H9 (cell line): ENCODE data around the gene FFAR1. TPM values are rescaled to one million over a fixed set of nuclear protein-coding genes. Genes with fewer than 3 reads are reported as not detected.

Experiments used
- DNase-seq: peaks from one replicate; pipeline ENCODE4 v3.0.0-alpha.2; 2017
- H2AFZ ChIP-seq: one replicate; pipeline ENCODE4 v1.6.1; 2013; ENCODE audit warnings: mild to moderate bottlenecking, low read length, control low read depth, moderate library complexity
- H2AK5ac ChIP-seq: 2 replicates; pipeline ENCODE4 v1.6.1; 2013; ENCODE audit warnings: low read length, control low read depth, mixed read lengths; ENCODE audit not compliant: insufficient read length
- H2BK120ac ChIP-seq: one replicate; pipeline ENCODE4 v1.6.1; 2013; ENCODE audit warnings: low read depth, mild to moderate bottlenecking, low read length, control low read depth, inconsistent platforms; ENCODE audit not compliant: poor library complexity, severe bottlenecking
- H2BK12ac ChIP-seq: 2 replicates; pipeline ENCODE4 v1.6.1; 2013; ENCODE audit warnings: low read length, control low read depth, mixed read lengths, low read depth; ENCODE audit not compliant: insufficient read length
- H2BK15ac ChIP-seq: 2 replicates; pipeline ENCODE4 v1.6.1; 2013; ENCODE audit warnings: low read depth, low read length, control low read depth
- H2BK20ac ChIP-seq: one replicate; pipeline ENCODE4 v1.6.1; 2013; ENCODE audit warnings: low read depth, mild to moderate bottlenecking, low read length, control low read depth, inconsistent platforms; ENCODE audit not compliant: poor library complexity, severe bottlenecking
- H2BK5ac ChIP-seq: 2 replicates; pipeline ENCODE4 v1.6.1; 2013; ENCODE audit warnings: low read length, control low read depth, mixed read lengths; ENCODE audit not compliant: insufficient read length
- H3K14ac ChIP-seq: 2 replicates; pipeline ENCODE4 v1.6.1; 2013; ENCODE audit warnings: low read length, control low read depth; ENCODE audit not compliant: insufficient read depth
- H3K18ac ChIP-seq: 2 replicates; pipeline ENCODE4 v1.6.1; 2013; ENCODE audit warnings: low read depth, mild to moderate bottlenecking, mixed read lengths, low read length, control low read depth; ENCODE audit not compliant: insufficient read length
- H3K23ac ChIP-seq: 2 replicates; pipeline ENCODE4 v1.6.1; 2013; ENCODE audit warnings: low read length, control low read depth, mixed read lengths, low read depth; ENCODE audit not compliant: insufficient read length
- H3K23me2 ChIP-seq: 2 replicates; pipeline ENCODE4 v1.6.1; 2013; ENCODE audit warnings: low read depth, mild to moderate bottlenecking, mixed read lengths, low read length, control low read depth; ENCODE audit not compliant: insufficient read length, poor library complexity, severe bottlenecking
- H3K27ac ChIP-seq: 2 replicates; pipeline ENCODE4 v1.5.1; 2013; ENCODE audit warnings: low read length, control low read depth, mixed read lengths, low read depth; ENCODE audit not compliant: insufficient read length
- H3K27me3 ChIP-seq: 2 replicates; pipeline ENCODE4 v1.6.1; 2013; ENCODE audit warnings: low read length, control low read depth, inconsistent platforms; ENCODE audit not compliant: insufficient read depth
- H3K4ac ChIP-seq: 2 replicates; pipeline ENCODE4 v1.6.1; 2013; ENCODE audit warnings: low read depth, mild to moderate bottlenecking, control low read depth, inconsistent platforms, low read length, moderate library complexity
- H3K4me1 ChIP-seq: 2 replicates; pipeline ENCODE4 v1.6.1; 2013; ENCODE audit warnings: low read length, control low read depth, inconsistent platforms; ENCODE audit not compliant: insufficient read depth
- H3K4me2 ChIP-seq: 2 replicates; pipeline ENCODE4 v1.6.1; 2013; ENCODE audit warnings: low read length, control low read depth, mixed read lengths; ENCODE audit not compliant: insufficient read length, insufficient read depth
- H3K56ac ChIP-seq: 2 replicates; pipeline ENCODE4 v1.6.1; 2013; ENCODE audit warnings: low read depth, mild to moderate bottlenecking, mixed read lengths, low read length, control low read depth; ENCODE audit not compliant: insufficient read length
- H3K79me1 ChIP-seq: 2 replicates; pipeline ENCODE4 v1.6.1; 2013; ENCODE audit warnings: low read depth, mild to moderate bottlenecking, moderate library complexity, low read length, control low read depth, inconsistent platforms; ENCODE audit not compliant: insufficient read depth, poor library complexity, severe bottlenecking
- H3K79me2 ChIP-seq: 2 replicates; pipeline ENCODE4 v1.6.1; 2013; ENCODE audit warnings: low read length, control low read depth, inconsistent platforms; ENCODE audit not compliant: insufficient read depth
- H3K9ac ChIP-seq: 2 replicates; pipeline ENCODE4 v1.6.1; 2013; ENCODE audit warnings: low read length, control low read depth, mixed read lengths; ENCODE audit not compliant: insufficient read length; ENCODE audit errors: extremely low read depth
- H3K9me3 ChIP-seq: one replicate; pipeline ENCODE4 v1.6.1; 2013; ENCODE audit warnings: low read depth, low read length, inconsistent platforms; ENCODE audit not compliant: control insufficient read depth
- H3T11ph ChIP-seq: one replicate; pipeline ENCODE4 v1.6.1; 2013; ENCODE audit warnings: mild to moderate bottlenecking, low read length, control low read depth, inconsistent platforms
- H4K20me1 ChIP-seq: one replicate; pipeline ENCODE4 v1.6.1; 2013; ENCODE audit not compliant: control insufficient read depth, insufficient read length, insufficient read depth
- H4K5ac ChIP-seq: 2 replicates; pipeline ENCODE4 v1.6.1; 2013; ENCODE audit warnings: low read depth, mild to moderate bottlenecking, mixed read lengths, low read length, control low read depth; ENCODE audit not compliant: insufficient read length
- H4K8ac ChIP-seq: replicated peaks from 2 replicates; pipeline ENCODE4 v1.6.1; 2013; ENCODE audit warnings: low read length, control low read depth, mixed read lengths, low read depth; ENCODE audit not compliant: insufficient read length
- H4K91ac ChIP-seq: 2 replicates; pipeline ENCODE4 v1.6.1; 2013; ENCODE audit warnings: low read depth, mild to moderate bottlenecking, moderate library complexity, mixed read lengths, low read length, control low read depth; ENCODE audit not compliant: insufficient read length
- H3K27ac Mint-ChIP-seq, 3 experiments: 2 replicates in 2 of 3; 3 replicates in 1 of 3; pipeline ENCODE4 v1.8.0; 2020 to 2021; ENCODE audit warnings: mixed read lengths in 3 of 3, mild to moderate bottlenecking in 1 of 3, moderate library complexity in 1 of 3
- H3K27me3 Mint-ChIP-seq: 2 replicates; pipeline ENCODE4 v1.8.0; 2021; ENCODE audit warnings: low read depth, mild to moderate bottlenecking, moderate library complexity, mixed read lengths
- H3K36me3 Mint-ChIP-seq, 3 experiments: 2 replicates in 2 of 3; 3 replicates in 1 of 3; pipeline ENCODE4 v1.8.0; 2020 to 2021; ENCODE audit warnings: low read depth in 3 of 3, mixed read lengths in 3 of 3; ENCODE audit not compliant: insufficient read depth in 1 of 3
- H3K4me1 Mint-ChIP-seq, 2 experiments: 2 replicates each; pipeline ENCODE4 v1.8.0; 2020; ENCODE audit warnings: mixed read lengths in 2 of 2
- H3K4me3 Mint-ChIP-seq, 2 experiments: 2 replicates in 1 of 2; 3 replicates in 1 of 2; pipeline ENCODE4 v1.8.0; 2020 to 2021; ENCODE audit warnings: mild to moderate bottlenecking in 2 of 2, mixed read lengths in 2 of 2, moderate library complexity in 1 of 2
- H3K9me3 Mint-ChIP-seq, 2 experiments: 2 replicates in 1 of 2; 3 replicates in 1 of 2; pipeline ENCODE4 v1.8.0; 2020; ENCODE audit warnings: mild to moderate bottlenecking in 2 of 2, mixed read lengths in 2 of 2, moderate library complexity in 1 of 2
- WGBS: extraction: QIAGEN DNeasy Blood & Tissue Kit; methylation state at CpG from one replicate; pipeline ENCODE4 v1.1.7; 2013; ENCODE audit warnings: missing lambda C conversion rate, low lambda C conversion rate, mixed read lengths; ENCODE audit not compliant: insufficient read length; ENCODE audit errors: extremely low coverage; 5-methylcytosine and 5-hydroxymethylcytosine counted together
- total RNA-seq: library from RNA; stranded (reverse); gene quantifications from 2 replicates; pipeline ENCODE4 v1.2.1, GENCODE V29; 2021
- TF ChIP-seq, protein P1 (sequence below): fragments of 200-600 bp; sonication (generic); conservative IDR thresholded peaks from 3 replicates; pipeline ENCODE4 v1.8.0; 2021; ENCODE audit warnings: antibody characterized with exemption, mild to moderate bottlenecking

Gene FFAR1
- total RNA-seq, 1 experiment from 2014 or later: not detected

GRCh38 chr19:35307931-35308330 is 39.8 kb upstream of the FFAR1 start:
- TF ChIP-seq, protein P1, sequence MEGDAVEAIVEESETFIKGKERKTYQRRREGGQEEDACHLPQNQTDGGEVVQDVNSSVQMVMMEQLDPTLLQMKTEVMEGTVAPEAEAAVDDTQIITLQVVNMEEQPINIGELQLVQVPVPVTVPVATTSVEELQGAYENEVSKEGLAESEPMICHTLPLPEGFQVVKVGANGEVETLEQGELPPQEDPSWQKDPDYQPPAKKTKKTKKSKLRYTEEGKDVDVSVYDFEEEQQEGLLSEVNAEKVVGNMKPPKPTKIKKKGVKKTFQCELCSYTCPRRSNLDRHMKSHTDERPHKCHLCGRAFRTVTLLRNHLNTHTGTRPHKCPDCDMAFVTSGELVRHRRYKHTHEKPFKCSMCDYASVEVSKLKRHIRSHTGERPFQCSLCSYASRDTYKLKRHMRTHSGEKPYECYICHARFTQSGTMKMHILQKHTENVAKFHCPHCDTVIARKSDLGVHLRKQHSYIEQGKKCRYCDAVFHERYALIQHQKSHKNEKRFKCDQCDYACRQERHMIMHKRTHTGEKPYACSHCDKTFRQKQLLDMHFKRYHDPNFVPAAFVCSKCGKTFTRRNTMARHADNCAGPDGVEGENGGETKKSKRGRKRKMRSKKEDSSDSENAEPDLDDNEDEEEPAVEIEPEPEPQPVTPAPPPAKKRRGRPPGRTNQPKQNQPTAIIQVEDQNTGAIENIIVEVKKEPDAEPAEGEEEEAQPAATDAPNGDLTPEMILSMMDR: no peak
- peak overlapping the region in 1 of 3 experiments; percentile 71; a peak in 1 of 7 replicates for H3K27ac Mint-ChIP-seq

More at GRCh38 chr19:35307931-35308330, 39.8 kb upstream of the FFAR1 start:
- Histone ChIP-seq H3K56ac (no peak overlapping the region), H4K91ac (no peak overlapping the region), H3K9me3 (no peaks in the 10 kb centered on the region), H2BK120ac (no peak overlapping the region), H3K23ac (no peak overlapping the region), H2BK12ac (no peak overlapping the region), H3K79me2 (no peaks in the 10 kb centered on the region), H2BK20ac (no peak overlapping the region), H3K14ac (no peak overlapping the region), H2AFZ (no peak overlapping the region), H3K4me1 (no peaks in the 10 kb centered on the region; the same call in 1 of the 2 replicates), H3K27ac (no peak overlapping the region), H2AK5ac (no peak overlapping the region), H3K79me1 (no peaks in the 10 kb centered on the region), H3K23me2 (no peaks in the 10 kb centered on the region), H3K27me3 (no peaks in the 10 kb centered on the region), H4K20me1 (no peaks in the 10 kb centered on the region), H2BK15ac (no peak overlapping the region), H3K9ac (no peak overlapping the region), H4K8ac (no peak overlapping the region), H3K4me2 (no peak overlapping the region), H3K4ac (no peak overlapping the region), H4K5ac (no peak overlapping the region), H3T11ph (no peak overlapping the region), H3K18ac (no peak overlapping the region), H2BK5ac (no peak overlapping the region)
- peaks cover 0 to 10% of the 10 kb centered on the region in 2 experiments; a peak in 2 of 4 replicates for H3K4me1 Mint-ChIP-seq
- H3K9me3 Mint-ChIP-seq: no peaks in the 10 kb centered on the region
- peaks cover 0 to 2% (median 0%) of the 10 kb centered on the region in 3 experiments; a peak in 1 of 7 replicates for H3K36me3 Mint-ChIP-seq
- no peak overlapping the region; a peak in 1 of 5 replicates for H3K4me3 Mint-ChIP-seq
- no CpG with 5 or more reads among the region's 10 CpGs for WGBS
- no peak for DNase-seq
- H3K27me3 Mint-ChIP-seq: no peaks in the 10 kb centered on the region
